Stimulated activated CD4-positive, alpha-beta T cell treated with anti-CD3 and anti-CD28 coated beads, Interleukin-2, amount 100 ng/mL, for 24 hours (primary cell): ENCODE results near the gene NEURL2.
"Not testable (repeated sequence)": the region's sequence is repeated elsewhere in the genome, so short reads cannot be mapped to it uniquely, and the experiment has no call there.

Experiments
- DNase-seq, 2 donors: peaks; one replicate each; pipeline ENCODE4 v3.0.0-alpha.2; 2020

NEURL2 gene

DNA sequence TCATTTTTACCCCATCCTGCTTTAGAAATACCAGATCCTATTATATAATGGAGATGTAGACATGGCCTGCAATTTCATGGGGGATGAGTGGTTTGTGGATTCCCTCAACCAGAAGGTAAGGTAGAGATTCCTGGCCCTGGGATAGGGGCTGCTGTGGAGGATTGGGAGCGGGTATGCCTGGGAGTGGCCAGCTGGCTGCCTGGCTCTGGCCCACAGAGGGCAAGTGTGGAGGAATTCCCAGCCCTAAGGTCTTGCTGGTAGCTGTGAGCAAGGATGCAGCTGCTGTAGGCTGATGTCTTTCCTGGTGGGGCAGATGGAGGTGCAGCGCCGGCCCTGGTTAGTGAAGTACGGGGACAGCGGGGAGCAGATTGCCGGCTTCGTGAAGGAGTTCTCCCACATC, 6.7 kb upstream of the NEURL2 start:
- DNase-seq = no peak

DNA sequence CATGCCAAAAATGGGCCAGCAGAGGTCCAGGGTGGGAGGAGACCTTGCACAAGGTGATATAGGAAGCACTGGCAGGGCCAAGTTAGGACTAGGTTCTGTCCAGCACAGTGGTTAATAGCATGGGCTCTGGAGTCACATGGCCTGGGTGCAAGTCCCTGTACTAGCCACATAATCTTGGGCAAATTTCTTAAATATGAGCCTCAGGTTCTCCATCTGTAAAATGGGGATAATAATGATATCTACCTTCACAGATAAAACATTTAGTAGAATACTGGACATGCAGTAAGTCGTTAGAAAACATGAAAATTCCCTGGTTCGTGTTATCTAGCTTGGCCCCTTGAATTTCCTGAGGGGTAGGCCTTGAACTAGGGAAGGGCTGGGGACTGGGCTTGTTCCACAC, 6.3 kb upstream of the NEURL2 start:
- no peak for DNase-seq

DNA sequence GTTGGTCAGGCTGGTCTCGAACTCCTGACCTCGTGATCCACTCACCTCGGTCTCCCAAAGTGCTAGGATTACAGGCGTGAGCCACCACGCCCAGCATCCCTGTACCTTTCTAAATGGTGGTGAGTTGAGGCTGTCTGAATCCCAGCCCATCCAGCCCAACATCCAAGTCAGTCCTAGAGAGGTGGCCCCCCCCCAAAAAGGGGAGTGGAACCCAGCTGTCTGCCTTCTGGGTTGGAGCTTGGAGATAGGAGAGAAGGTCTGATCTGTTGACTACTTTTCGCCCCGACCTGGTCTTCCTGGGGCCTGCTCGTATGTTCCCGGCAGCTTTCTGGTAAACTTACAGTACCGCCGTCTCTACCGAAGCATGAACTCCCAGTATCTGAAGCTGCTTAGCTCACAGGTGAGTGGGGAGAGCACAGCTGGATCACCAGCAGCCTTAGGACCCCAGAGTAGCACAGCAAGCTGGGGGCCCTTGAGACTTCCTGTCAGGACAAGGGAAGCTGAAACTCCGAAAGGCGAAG, 5.7 kb upstream of the NEURL2 start:
- no peak for DNase-seq

DNA sequence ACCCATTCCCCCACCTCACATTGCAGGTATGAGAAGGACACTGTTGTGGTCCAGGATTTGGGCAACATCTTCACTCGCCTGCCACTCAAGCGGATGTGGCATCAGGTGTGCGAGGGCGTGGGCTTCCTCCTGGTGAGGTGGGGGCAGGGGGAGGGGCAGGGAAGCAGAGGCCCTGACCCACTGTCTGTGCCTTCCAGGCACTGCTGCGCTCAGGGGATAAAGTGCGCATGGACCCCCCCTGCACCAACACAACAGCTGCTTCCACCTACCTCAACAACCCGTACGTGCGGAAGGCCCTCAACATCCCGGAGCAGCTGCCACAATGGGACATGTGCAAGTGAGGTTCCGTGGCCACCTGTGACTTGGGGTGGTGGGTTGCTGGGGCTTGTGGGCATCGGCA, 3.8 kb upstream of the NEURL2 start:
- no peak for DNase-seq

DNA sequence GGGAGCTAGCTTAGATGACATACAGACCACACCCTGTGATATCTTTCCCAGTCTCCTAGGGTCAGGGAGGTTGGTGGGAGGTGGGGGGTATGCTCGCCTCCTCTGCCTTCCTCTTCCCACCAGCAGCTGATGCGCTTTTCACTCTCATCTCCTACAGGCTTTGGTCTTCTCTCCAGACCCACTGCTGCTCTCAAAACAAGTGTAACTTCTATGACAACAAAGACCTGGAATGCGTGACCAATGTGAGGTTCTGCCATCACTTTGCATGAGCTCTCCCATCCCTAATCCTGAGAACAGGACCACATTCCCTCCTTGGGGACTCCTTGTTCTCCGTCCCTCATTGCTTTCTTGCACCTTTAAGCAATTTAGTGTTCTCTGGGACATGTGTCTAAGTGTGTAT, 2.8 kb upstream of the NEURL2 start:
- DNase-seq = no peak

DNA sequence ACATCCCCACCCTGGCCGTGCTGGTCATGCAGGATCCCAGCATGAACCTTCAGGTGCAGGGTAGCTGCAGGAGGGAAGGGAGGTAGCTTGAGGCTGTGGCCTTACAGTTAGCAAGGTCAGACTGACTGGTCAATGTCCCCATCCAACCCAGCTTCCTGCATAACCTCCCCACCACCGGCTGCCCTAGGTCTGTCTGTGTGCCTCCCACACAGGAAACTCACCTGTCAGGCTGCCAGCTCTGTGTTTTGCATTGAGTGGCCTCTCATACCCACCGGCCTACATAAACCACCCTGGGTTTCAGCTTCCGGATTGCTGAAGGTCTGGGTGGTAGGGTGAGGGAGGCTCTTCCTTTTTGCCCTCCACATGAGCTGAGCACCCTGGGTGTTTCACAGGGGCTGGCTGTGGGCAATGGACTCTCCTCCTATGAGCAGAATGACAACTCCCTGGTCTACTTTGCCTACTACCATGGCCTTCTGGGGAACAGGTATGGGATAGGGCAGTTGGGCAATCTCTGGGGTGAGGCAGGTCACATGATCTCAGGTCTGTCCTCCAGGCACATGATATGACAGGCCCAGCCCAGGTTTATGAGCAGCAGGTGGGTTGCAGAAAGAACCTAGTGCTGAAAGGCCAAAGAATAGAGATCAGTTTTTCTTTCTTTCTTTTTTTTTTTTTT, 2.0 kb upstream of the NEURL2 start:
- DNase-seq = peak in 1 of 2 donors; percentile 31

DNA sequence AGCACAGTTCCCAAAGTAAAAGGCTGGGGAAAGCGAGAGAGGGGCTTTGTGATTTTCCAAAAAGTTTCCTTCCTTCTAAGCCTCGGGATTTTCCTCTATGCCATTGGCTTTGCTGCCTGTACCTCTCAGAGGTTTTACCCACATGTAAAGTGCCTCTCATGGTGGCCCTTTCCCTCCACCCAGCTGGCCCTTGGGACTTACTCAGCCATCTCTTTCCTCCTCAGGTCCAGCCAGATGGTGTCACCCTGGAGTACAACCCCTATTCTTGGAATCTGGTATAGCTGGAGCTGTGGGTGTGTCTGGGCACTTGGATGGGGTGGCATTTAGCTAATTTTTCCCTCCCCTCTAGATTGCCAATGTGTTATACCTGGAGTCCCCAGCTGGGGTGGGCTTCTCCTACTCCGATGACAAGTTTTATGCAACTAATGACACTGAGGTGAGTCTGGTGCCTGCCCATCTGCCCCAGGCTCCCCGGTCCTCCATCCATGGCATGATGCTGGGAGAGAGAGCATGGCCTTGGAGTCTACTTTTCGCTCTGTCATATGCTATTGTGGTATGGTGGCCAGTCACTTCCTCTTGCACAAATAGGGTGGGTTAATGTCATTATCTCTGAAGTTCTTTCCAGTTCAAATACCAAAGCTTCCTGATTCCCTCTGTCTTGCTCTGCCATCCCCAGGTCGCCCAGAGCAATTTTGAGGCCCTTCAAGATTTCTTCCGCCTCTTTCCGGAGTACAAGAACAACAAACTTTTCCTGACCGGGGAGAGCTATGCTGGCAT, 1.2 kb upstream of the NEURL2 start:
- no peak for DNase-seq

DNA sequence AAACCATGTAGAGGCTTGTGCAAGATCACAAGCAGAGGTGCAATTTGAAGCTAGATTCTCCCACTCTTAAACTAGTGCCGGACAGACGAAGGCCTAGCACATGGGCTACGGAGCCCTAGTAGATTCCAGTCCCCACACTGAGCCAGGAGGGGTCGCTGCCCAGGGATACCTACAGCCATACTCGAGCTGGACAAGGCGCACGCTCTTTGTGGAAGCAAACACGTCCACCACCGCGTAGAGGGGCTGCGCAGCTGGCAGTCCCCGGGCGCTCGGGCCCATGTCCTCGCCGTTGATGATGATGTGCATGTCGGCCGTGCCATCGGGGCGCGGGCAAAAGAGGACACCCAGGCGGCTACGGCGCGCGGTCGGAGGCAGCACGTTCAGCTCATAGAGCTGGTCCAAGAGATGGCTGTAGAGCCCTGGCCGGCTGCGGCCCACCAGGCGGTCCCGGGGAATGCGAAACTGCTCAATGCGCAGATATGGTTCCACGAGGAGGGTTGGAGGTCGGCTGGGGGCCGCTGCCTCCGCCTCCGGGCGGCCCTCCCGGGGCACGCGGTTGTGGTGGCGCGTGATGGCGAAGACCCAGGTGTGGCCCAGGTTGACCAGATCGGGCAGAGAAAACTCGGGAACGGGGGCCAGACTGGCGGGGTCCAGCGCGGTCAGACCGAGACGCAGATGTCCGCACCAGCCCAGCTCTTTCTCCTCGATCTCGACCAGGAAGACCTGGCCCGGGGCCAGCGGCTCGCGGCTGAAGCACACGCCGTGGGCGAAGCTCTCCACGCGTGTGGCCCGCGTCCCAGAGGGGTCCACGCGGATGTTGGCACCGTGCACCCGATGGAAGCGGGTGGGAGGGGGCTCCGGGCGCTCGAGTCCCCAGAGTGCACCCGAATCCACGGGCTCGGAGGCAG, 677 bp downstream of the NEURL2 start:
- DNase-seq = peak; percentile 51 to 57

DNA sequence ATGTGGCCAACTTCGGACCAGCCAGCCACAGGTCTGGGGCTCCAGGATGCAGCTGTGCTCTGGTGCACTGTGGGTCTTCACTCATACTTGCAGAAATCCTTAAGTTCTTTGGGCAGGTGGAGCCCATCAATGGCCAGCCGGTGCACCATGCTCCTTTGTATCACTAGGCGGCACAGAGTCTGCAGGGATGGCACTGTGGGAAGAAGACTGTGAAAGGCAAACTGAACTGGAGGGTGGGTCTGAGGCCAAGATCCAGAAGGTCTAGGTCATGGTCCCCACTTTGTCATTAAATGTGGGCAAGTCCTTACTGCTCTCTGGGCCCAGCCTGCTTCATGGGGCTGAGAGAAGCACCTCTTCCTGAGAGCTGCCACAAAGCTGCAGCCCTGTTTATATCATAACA, 2.3 kb downstream of the NEURL2 start:
- DNase-seq = no peak

DNA sequence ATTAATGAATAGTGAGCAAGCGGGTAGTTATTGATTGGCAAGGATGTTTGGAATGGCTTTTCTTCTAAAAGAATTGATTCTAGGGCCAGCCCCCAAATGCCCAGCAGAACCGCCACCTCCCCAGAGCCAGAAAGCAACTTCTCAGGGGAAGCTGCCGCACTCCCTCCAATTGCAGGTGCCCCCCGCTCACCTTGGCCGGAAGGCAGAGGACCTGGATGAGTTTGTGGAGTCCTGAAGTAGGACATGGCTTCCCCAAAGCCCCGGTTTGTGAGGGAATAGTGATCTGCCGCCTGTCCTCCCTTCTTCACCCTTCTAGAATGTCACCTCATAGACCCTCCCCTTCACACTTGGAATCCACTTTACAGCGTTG, 3.7 kb downstream of the NEURL2 start, which contains the start of gene SPATA25:
SPATA25 (minus strand) TSS at position 277 of the 370 bp plus-strand sequence; CDS start at position 245, 32 bp downstream.
- no peak for DNase-seq

DNA sequence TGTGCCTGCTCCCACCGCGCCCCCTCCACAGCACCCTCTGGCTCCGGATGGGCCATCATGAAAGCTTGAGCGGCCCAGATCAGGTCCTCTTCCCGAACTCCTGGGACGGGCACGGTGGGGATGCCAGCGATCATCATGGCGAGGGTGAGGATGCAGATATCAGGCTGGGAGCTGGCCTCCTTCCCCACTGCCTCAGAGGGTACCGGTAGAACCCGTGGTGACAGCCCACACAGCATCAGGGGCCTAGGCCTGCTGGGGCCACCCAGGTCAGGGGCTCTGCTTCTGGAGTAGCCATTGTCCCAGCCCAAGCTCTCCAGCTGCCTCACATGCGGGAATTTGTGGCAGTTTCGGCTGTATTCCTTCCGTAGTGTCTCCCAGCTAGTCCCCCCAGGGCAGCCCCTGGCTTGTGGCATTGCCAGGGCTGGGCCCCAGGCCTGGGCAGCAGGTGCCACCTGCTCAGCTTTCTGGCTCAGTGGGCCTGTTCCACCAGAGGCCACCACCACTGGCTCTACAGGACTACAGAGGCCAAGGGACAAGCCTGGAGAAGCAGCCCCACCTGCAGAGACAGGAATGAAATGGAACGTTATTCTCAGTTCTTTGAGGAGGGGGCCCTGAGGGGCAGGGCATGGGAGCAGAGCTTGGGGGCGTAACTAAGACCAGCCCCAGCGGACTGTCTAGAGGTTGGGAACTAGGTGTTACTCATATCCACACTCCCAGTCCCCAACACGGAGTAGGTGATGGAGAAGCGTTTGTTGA, 4.2 kb downstream of the NEURL2 start:
- no peak for DNase-seq

DNA sequence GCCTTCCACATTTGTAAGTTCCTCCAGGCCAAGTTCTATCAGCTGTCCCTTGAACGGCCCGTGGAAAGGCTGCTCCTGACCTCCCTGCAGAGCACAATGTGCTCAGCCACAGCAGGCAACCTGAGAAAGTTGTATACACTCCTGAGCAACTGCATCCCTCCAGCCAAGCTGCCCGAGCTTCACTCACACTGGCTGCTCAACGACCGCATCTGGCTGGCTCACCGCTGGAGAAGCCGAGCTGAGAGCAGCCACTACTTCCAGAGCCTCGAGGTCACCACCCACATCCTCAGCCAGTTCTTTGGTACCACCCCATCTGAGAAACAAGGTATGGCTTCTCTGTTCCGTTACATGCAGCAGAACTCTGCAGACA, 7.9 kb downstream of the NEURL2 start:
- no peak for DNase-seq

DNA sequence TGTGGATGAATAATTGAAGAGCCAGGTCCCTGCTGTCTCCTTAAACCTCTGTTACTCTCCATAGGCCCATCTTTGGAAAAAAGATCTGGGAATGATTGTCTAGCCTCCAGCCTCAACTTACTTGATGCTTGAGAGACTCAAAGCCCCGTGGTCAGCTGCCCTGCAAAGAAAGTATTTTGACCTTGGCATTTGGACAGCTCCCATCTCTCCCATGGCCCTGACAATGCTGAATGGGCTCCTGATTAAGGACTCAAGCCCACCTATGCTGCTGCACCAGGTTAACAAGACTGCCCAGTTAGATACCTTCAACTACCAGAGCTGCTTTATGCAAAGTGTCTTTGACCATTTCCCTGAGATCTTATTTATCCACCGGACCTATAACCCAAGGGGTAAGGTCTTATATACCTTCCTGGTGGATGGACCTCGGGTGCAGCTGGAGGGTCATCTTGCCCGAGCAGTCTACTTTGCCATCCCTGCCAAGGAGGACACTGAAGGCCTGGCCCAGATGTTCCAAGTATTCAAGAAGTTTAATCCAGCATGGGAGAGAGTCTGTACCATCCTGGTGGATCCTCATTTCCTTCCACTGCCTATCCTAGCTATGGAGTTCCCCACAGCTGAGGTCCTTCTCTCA, 8.4 kb downstream of the NEURL2 start:
- no peak for DNase-seq

DNA sequence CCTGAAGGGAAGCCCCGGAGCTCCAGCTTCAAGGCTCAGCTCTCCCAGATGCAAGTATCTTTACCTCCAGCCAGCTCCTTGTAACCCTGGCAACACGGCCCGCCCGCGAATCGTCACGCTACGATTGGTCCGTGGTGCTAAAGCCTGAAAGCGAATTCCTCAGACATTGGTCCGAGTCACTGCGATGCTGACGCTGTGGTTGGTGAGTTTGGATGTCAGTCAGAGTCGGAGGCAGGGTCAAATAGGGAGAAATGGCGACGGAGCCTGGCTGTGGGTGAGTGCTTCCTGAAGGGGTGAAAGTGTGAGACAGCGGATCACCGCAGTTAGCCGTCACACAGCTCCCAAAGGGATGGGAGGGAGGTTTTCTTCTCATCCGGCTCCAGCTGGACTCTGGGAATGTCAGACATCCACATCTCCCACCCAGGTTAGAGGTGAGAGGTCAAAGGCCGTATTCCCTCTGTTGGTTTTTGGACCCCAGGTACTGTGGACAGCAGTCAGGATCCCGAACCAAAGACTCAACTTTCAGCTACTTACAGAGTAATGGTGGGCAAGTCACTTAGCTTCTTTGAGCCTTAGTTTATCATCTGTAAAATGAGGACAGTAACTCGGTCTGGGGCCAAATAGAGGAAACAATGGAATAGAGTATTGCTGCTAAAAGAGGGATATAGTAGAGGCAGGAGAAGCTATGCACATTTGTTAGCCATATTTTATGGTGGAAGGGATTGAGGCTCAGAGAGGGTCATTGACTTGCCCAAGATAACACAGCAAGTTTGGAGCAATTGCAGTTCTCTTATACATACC, 9.8 kb downstream of the NEURL2 start, which contains the start of gene ZSWIM1:
ZSWIM1 (plus strand) TSS at position 240 of the 801 bp plus-strand sequence. CDS start 1,366 bp downstream, outside the sequence.
- peak; percentile 99 for DNase-seq

DNA sequence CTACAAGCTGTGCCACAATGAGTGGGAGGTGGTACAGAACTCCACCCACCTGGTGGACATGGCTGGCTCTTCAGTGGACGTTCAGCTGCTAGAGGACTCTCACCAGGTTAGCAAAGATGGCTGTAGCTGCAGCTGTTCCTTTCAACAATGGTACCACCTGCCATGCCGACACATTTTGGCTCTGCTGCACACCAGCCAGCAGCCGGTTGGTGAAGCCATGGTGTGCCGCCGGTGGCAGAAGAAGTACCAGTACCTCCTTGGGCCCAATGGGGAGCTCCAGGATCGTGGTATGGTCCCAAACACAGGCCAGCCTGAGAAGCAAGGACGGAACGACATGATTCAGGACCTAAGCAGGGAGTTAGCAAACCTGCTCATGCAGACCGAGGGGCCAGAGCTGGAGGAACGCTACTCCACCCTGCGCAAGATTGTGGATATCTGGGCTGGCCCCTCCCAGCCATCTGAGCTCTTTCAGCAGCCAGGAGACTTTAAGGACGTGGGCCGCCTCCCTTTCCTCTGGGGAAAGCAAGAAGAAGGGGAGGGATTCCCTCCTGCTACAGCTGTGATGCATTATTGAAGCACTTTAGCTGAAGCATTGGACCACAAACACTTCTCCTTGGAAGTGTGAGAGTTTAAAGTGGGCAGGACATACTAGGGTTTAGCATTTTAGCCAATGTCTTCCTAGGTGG, 12.8 kb downstream of the NEURL2 start:
- no peak for DNase-seq

DNA sequence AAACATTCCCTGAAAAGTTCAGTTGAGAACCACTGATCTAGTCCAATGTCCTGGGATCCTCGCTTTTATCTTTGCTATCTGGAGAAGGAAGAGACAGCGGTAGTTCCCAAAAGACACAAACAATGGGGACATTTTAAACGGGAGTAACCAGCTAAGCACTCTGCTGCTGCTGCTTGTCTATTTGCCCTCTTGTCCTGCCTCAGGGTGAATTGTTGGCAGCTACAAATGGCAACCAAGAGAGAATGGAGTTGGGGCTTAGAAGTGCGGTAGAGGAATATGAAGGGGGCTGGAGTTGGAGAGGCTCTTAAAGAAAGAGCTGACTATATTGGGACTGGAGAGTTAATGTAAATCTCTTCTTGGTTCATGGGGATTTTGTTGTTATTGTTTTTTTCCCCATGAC, 16.4 kb downstream of the NEURL2 start:
- DNase-seq = no peak

DNA sequence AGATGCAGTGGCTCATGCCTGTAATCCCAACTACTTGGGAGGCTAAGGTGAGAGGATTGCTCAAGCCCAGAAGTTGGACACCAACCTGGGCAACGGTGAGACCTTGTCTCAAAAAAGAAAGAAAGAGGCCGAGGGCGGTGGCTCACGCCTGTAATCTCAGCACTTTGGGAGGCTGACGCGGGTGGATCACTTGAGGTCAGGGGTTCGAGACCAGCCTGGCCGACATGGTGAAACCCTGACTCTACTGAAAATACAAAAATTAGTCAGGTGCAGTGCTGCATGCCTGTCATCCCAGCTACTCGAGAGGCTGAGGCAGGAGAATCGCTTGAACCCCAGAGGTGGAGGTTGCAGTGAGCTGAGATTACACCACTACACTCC, 16.9 kb downstream of the NEURL2 start:
- not testable (repeated sequence) for DNase-seq

DNA sequence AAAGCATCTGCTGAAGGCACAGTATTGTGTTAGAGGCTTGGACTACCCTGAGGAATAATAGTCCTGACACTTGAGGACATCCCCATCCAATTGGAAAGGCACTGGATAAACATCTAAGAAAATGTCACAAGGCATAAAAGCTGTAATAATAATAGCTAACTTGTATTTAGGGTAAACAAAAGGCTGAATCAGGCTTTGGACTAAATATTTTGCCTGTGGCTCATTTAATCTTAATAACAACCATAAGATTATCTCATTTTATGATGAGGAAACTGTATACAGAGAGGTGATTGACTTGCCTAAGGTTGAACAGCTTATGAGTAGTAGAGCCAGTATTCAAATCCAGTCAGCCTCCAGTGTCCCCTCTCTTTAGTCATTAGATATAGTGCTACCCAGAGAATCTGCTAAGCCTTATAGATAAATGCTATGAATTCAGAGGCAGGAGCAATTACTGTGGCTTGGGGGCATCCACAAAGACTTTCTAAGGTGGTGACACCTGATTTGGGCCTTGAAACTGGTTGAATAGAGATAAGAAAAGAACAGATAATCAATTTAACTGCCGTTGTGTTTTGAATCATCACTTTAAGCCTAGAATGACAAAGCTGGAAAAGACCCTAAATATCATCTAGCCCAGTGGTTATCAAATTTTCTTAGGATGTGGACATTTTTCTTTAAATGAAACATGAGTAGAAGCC, 17.5 kb downstream of the NEURL2 start:
- no peak for DNase-seq

DNA sequence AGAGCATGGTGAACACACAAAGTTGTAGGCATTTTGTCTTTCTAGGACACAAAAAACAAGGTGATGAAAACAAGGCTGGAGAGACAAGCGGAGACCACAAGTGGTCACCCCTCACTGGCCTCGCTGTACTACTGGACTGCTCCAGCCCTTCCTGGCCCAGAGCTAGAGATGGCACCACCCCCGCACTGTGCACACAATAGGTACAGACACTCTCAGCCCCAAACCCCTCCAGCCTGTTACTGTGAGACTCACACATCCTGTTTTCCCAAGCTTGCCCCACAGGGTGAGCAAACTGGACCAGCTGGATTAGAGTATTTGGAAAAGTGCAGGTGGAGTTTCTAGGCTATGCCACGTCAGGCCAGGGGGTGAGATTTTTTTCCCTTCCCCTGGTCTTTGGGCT, 18.4 kb downstream of the NEURL2 start:
- no peak for DNase-seq

DNA sequence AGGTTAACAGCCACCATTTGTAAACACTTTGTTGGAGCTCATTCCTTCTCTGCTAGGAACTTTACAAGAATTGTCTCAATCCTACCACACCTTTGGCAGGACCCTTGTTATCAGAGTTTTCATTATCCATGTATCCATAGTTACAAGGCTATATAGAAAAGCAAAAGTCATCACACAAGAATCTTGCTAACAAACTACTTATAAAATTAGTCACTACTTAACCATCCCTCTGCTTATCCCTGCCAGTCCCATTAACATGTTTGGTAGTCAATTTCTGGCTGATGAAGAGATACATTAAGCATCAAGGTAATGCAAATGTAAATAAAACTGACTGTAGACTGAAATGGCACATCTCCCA, 23.2 kb downstream of the NEURL2 start:
- DNase-seq = no peak
